NCI-H2196 (cell line): ENCODE data around the gene IFRD2.

Experiments used
- DNase-seq: peaks from one replicate; lab custom pipeline; 2025; ENCODE audit not compliant: unreplicated experiment; lab: John Stamatoyannopoulos, UW

Gene IFRD2

GRCh38 chr3:50302095-50303012 is 10.1 kb upstream of the IFRD2 start:
- no peak for DNase-seq

DNA sequence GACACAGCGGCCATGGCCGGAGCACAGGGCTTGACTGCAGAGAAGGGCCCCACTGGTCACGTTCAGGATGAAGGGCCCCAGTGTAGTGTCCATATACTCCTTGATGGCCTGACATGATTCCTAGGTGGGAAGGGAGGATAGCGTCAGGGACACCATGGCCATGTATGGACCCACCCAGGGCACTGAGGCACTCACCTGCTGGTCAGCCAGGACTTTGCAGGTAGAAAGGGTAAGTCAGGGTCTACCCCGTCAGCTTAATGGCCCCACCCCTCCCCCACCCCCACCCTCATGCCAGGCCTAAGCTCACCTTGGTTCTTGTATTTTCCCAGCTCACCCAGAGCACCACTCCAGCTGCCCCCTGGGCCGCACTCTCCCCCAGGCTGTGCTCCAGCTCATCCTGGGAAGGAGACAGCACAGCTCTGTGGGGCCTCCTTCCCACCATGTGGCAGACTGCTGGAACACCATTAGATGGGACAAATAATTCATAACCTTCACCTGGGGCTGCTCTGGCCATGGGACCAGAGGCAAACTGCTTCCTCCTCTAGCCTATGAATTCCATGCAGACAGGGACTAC is 8.5 kb upstream of the IFRD2 start:
- no peak for DNase-seq

DNA sequence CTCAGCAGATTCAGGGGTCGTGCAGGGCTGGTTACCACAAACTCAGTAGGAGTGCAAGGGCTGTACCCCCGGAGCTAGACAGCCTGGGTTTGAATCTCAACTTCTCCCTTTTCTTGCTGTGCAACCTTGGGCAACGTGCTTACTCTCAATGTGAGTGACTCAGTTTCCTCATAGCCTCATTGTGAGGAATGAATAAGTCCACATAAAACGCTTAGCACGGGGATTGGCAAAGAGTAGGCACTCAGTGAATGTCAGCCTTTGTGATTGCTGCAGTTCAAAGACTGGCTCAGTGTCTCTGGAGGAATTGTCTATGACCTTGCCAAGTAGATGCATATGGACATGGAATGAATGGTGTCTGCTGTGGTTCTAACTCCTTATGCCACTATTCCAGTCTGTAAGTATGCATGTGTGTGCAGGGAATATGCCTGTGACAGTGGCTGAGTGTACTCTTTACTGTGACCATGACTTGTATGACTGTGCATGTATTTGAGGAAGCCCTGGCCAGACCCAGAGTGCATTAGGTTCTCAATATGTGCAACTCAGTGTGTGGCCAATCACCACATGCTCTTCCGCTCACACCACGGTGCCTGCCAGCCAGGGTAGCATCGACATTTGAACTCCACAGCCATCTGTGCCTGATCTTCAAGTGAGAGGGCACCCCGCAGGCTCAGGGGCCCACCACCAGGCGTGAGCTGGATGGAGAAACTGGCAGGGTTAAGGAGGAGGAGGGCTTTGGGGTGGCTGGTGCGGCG is 7.9 kb upstream of the IFRD2 start:
- DNase-seq = no peak

DNA sequence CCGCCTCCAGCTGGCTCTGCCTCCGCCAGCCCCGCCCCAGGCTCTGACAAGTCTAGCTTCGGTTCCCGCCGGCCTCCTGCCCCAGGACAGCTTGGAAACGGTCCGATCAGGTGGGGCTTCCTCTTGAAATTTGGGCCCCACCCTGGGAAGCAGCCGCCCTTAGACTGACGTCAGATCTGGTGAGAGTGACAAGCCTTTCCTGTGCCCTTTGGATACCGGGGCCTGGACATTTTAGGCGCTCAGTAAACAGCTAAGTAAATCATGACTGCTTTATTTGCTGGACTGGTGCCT is 7.4 kb upstream of the IFRD2 start:
- DNase-seq = no peak

DNA sequence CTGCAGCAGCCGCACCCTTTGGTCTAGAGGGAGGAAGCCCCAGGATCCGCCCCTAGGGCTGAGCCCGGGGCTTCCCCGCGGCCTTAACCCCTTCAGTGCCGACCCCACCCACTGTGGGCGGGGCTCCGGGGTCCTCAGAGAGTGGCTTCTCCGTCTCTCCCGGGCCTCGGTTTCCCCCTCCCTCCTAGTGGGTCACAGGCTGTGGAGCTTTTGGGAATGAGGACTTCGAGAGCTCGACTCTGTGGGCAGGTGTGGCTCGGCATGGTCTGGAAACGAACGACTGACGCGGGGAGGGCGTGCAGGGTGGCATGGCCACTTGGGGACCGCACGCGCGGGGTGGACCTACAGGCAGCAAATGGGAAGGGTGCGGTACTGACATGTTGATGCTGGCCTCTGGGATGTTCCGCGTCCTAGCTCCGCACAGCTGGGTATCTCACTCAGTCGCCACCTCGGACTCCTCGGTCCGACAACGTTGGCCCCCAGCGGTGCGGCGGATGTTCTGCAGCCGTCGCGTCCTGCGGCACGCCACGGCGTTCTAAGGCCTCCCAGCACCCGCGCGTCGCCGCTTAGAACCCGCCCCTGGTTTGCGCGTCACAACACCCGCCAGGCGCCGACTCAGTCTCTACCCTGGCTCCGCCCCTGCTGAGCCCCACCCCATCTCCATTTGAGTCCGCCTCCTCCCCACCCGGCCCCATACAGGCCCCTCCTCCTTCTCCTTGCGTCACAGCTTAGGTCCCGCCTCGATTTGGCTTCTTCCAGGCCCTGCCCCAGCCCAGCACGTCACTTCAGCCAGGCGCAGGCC is 6.8 kb upstream of the IFRD2 start, which contains the start of the genes HYAL3 and NAA80:
Gene HYAL3 (minus strand): TSS at position 570 of the 802 bp plus-strand sequence. CDS start 3,803 bp downstream, outside the sequence.
Gene NAA80 (minus strand): TSS at position 570 of the 802 bp plus-strand sequence. CDS start 1,942 bp downstream, outside the sequence.
- DNase-seq = peak; percentile 92

GRCh38 chr3:50297896-50298725 is 5.9 kb upstream of the IFRD2 start:
- no peak for DNase-seq

GRCh38 chr3:50297384-50297775 is 5.2 kb upstream of the IFRD2 start:
- DNase-seq = no peak

GRCh38 chr3:50296721-50297383 is 4.6 kb upstream of the IFRD2 start:
- no peak for DNase-seq

GRCh38 chr3:50295553-50296431 is 3.6 kb upstream of the IFRD2 start:
- DNase-seq = no peak

GRCh38 chr3:50294492-50295403 is 2.5 kb upstream of the IFRD2 start:
- no peak for DNase-seq

DNA sequence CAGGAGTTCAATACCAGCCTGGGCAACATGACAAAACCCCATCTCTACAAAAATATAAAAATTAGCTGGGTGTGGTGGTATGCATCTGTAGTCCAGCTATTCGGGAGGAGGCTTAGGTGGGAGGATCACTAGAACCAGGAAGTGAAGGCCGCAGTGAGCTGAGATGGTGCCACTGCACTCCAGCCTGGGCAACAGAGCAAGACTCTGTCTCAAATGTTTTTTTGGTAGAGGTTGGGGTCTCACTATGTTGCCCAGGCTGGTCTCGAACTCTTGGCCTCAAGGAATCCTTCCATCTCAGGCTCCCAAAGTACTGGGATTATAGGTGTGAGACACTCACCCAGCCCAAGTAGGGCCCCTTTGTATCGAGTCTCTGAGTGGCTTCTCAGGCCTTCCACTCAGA is 1.9 kb upstream of the IFRD2 start:
- no peak for DNase-seq

GRCh38 chr3:50293079-50293801 is 1.0 kb upstream of the IFRD2 start:
- DNase-seq = no peak

DNA sequence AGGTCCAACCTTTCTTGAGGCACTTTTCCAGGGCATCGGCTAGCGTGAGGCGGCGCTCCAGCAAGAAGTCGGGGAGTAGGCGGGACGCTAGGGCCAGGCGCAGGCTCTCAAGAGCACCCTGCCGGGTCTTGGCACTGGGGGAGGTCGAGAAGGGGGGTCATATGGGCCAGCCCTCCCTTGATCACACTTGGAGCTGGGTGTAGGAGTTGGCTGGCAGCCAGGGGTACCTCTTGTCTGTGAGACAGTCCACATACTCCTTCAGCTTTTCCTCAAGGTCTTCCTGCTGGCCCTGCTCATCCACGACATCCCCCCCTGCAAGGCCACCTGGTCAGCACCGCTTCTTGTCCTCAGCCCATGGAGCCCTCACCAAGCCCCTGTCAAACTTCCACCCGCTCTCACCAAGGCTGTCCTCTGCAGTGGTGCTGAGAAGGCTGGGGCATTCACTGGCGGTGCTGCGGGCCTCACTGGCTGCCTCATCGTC is 2.0 kb downstream of the IFRD2 start:
- no peak for DNase-seq

DNA sequence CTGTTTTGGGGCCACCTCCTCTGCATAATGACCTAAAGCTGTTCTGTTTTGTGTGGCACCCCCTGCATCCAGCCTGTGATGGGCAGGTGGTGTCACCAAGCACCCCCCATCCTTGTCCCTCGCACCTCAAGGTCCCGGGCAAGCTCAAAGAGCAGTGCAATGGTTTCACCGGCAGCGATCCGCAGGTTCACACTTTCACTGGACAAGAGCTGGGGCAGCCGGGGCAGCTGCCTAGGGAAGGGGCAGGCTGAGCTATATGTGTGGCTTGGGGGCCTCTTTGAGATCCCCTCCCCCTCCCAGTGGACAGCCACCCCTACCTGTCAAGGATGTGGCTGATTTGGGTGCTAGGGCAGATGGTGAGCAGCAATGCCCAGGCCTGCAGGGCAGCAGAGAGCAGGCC is 3.1 kb downstream of the IFRD2 start:
- no peak for DNase-seq

- DNase-seq = no peak
These were observed 3.7 kb downstream of the IFRD2 start for GRCh38 chr3:50288387-50289007.

GRCh38 chr3:50287262-50287661 is 5.0 kb downstream of the IFRD2 start:
- DNase-seq = no peak
